Hematopoietic multipotent progenitor cell treated with erythropoietin and hydrocortisone succinate and interleukin-3 and kit ligand, for 17 days (in vitro differentiated cells): ENCODE measurements around the gene CIZ1.
"Not testable (repeated sequence)": the region's sequence is repeated elsewhere in the genome, so short reads cannot be mapped to it uniquely, and the experiment has no call there.

ENCODE experiments used
- DNase-seq: peaks from one replicate; pipeline ENCODE4 v3.0.0-alpha.2; 2015; ENCODE audit warnings: low spot score

The CIZ1 gene

GRCh38 chr9:128145951-128146351 lies 45.4 kb downstream of the CIZ1 start:
- no peak for DNase-seq

DNA sequence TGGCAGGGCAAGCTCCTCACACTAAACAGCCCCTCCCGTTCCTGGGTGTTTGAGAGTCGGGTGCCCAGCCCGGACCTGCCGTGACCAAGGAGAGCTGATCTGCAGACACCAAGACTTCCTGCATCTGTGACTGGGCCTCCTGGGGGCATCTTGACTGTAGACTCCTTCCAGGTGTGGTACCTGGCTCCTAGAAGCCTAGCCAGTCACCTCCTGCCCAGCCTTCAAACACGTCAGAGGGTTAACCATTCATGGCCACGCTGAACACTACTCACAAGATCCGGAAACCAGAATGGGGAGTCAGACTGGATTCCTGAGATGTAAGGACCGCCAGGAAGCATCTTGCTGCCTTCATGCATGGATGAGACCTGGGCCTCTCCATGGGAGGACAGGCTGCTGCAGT lies 45.8 kb downstream of the CIZ1 start:
- DNase-seq = no peak

GRCh38 chr9:128144239-128145181 lies 46.9 kb downstream of the CIZ1 start:
- no peak for DNase-seq

DNA sequence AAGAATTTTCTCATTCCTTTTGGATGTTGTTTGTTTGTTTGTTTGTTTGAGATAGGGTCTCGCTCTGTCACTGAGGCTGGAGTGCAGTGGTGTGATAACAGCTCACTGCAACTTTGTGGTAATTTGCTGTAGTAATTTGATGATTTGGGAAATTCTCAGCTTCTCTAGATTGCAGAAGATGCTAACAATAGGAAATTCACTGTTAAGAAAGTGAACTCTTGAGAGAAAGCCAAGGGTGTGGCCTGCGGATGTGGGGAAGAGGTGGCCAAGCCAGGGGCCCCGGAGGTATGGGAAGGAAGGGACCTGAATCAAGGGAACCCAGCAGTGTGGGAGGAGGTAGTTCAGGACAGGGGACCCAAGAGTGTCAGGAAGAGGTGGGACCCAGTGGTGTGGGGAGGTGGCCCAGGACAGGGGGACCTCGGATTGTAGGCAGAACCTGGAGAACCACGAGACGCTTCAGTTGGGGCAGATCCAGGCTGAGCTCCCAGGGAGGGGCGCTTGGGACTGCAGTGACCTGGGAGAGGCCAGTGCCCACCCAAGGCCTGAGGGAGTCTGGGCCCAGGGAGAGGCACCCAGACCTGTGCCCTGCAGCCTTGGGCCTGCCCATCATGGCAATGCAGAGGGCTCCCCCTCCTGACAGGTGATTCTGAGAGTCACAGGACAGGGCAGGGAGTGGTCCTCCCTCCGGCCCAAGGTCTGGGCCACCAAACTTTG lies 47.7 kb downstream of the CIZ1 start:
- DNase-seq = no peak

GRCh38 chr9:128142596-128142995 lies 48.8 kb downstream of the CIZ1 start:
- DNase-seq = no peak

GRCh38 chr9:128142061-128142460 lies 49.3 kb downstream of the CIZ1 start:
- DNase-seq = no peak

DNA sequence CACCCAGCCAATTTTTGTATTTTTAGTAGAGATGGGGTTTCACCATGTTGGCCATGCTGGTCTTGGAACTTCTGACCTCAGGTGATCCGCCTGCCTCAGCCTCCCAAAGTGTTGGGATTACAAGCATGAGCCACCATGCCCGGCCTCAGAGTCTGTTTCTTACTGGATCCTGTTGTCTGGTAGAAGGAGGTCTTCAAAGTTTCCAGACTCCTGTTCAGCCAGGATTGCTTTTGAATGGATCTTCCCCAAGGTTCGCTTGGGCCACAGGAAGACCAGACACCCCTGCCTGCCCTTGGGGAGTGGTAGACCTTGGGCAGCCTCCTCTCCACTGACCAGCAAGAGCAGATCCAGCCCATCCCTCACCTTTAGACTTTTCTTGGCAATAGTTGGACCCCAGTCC lies 49.8 kb downstream of the CIZ1 start:
- DNase-seq = no peak

- DNase-seq = no peak
Measured at GRCh38 chr9:128139621-128140020, 51.8 kb downstream of the CIZ1 start.

GRCh38 chr9:128138001-128138400 lies 53.4 kb downstream of the CIZ1 start:
- DNase-seq = no peak

DNA sequence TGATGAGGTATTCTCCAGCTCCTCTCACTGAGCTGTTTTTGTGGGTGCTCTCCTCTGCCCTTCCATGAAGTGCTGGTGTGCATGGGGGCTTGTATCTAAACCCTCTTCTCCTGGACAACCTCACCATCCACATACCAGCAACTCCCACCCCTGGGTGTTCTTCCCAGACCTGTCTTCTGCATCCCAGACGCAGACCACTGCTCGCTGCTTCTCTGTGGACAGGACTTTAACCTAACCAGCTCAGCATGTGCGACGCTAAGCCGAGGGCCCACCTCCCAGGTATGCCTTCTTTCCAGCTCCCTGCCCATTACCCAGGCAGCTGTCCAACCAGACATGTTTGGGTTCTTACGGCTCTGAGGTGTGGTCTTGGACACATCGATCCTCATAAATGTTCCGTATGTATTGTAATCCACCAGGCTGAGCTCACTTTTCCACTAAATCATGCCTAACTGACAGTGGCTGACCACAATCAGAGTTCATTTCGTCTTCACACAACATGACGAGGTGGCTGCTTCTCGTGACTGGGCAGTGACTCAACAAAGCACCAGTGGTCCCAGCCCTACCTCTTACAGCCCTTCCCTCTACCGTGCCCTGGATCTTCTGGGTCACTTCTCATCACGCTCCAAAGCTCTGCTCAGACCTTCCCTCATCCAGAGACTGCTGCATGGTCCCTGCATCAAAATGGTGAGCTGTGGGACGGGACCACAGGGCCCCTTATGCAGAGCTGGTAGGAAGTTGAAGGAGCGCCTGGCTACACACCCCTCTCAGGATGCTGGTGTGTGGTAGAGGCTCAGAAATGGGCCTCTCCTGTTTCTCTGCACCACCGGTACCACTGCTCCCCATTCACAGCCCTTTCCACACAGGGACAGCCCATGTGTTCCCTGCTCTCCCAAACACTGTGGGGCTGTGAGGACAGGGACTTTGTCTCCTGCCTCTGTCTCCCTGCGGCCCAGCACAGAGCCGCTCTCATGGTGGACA lies 54.3 kb downstream of the CIZ1 start:
- no peak for DNase-seq

DNA sequence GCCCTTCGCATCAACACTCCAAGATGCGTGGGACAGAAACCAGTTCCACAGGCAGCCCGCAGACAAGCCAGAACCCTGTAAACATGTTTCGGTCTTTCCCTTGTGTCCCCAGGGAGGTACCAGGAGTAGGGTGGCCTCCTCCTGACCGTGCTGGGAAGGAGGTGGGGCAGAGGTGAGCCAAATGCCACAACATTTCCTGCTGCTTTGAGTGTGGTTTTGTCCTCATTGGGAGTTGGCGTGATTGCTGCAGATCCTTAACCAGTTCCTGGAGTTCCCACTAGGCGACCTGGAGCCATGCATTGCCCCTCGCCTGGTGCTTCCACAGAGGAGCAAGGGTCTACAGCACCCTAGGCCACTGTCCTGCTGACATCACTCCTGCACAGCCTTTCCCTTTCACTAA lies 55.8 kb downstream of the CIZ1 start:
- not testable (repeated sequence) for DNase-seq

DNA sequence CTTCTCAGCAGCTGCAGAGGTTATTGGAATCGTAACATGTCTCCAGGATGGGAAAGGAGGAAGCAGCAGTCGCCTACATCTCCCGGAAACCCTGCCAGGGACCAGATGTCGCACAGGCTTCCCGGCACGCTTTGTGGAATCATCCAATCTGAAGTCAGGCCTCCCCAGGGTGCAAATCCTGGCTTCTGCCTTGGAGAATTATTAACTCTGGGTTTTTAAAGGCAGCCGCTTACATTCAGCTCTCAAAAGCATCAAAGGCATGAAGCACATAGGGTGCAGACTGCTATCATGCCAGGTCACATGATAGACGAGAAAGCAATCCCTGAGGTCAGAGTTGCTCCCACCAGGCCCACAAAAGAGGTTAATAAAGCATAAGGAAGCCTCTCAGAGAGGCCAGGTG lies 59.2 kb downstream of the CIZ1 start:
- not testable (repeated sequence) for DNase-seq

- DNase-seq = not testable (repeated sequence)
Measured at GRCh38 chr9:128131346-128131745, 60.0 kb downstream of the CIZ1 start.

DNA sequence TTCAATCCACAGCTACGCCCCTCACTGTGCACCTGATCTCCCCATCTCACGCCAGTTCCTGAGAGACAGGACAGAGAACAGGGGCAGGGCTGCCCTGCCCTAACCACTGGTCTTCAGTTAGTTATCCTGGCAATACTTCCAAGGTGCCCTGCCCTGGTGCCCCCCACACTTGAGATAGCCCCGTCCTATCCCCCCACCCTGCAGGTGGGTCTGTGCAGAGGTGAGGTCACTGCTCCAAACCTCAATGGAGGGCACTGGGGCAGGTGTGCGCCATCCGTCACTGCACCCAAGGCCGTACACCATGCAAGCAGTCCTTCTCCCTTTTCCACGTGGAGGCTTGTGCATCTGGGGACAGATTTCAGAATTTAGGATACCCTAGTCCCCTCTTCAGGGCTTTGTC lies 60.7 kb downstream of the CIZ1 start:
- not testable (repeated sequence) for DNase-seq

DNA sequence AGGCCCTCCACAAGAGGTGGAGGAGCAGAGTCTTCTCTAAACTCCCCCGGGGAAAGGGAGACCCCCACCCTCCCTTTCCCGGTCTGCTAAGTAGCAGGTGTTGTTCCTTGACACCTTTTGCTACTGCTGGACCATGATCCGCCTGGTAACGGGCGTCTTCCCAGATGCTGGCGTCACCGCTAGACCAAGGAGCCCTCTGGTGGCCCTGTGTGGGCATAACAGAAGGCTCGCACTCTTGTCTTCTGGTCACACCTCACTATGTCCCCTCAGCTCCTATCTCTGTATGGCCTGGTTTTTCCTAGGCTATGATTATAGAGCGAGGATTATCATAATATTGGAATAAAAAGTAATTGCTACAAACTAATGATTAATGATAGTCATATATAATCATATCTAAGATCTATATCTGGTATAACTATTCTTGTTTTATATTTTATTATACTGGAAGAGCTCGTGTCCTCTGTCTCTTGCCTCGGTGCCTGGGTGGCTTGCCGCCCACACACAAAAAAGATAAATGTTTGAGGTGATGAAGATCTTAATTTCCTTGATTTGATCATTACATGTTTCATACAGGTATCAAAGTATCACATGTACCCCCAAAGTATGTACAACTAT lies 61.3 kb downstream of the CIZ1 start:
- DNase-seq = not testable (repeated sequence)

GRCh38 chr9:128128836-128129590 lies 62.4 kb downstream of the CIZ1 start:
- no peak for DNase-seq

DNA sequence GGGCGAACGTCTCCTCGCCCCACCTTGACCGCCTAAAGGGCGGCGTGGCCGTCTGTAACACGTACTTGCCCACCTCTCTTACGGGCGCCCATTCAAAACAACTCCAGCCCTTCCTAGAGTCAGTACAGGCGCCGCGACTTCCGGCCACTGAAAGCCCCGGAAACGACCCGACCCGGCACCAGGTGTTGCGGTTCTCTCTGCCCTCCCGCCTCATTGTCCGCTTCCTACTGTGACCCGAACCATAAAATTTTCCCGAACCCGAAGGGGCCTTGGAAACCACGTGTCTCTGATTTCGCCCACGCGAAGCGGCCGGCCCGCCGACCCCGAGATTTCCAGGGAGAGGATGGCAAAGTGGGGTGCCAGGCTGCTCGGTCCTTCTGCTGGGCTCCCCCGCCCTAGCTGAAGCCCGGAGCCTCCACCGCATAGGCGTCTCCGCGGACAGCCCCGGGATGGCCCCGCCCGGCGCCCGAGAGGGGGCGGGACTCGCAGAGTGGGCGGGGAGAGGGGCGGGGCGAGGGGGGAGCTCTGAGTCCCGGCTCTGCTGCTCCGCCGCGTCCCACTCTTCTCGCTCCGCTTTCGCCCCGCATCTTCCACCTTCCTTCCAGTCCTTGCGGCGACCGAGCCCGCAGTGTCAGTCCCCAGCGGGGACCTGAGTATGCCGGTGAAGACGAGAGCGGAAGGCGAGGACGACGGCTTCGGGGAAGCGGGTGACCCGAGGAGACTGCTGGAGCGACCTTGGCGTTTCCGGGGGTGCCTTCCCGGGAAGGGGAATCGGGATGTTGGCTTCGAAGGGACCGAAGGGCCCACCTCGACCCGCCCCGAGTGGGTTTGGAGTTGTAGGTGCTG lies 63.2 kb downstream of the CIZ1 start:
- DNase-seq = peak; percentile 90

GRCh38 chr9:128127568-128127989 lies 63.8 kb downstream of the CIZ1 start, which contains the start of gene PTGES2:
PTGES2 (minus strand) TSS chr9:128127729; CDS start chr9:128127717, 12 bp downstream.
- DNase-seq = peak; percentile 86

DNA sequence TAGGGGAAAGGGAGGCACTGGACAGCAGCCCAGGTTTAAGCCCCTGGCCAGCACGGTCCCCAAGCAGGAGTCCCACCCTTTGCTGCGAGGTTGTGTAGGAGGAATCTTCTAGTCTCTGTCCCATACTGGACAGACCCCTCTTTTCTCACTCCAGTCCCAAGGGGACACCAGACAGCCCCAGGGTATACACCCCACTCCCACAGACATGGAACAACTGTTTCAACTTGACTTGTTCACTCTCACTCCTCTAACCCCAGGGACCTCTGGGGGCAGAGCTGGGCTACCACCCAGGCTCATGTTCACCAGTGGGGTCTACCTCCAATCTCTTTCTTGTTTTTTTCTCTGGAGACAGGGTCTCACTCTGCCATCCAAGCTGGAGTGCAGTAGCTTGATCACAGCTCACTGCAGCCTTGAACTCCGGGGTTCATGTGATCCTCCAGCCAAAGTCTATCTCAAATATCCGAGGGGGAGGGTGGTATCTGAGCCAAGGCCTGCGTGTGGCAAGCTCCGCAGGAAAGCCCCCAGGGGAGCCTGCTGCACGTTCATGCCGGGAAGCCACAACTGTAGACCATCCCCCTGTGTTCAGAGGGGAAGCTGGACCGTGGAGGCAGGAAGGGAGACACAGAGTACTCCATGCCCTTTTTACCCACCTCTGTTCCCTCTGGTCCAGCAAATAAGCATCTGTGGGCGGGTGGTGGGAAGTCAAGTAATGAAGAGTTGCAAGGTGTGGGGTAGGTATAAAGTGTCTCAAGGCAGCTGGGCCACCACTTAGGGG lies 65.6 kb downstream of the CIZ1 start:
- DNase-seq = no peak
